ENCODE data around the gene TBC1D19. TPM values are rescaled to one million over a fixed set of nuclear protein-coding genes. Genes with fewer than 3 reads are reported as not detected.

Gene TBC1D19
- total RNA-seq, 1 experiment from 2014 or later: 2.2 TPM

GRCh38 chr4:26758899-26759298 lies 175.0 kb downstream of the TBC1D19 start:
- Histone ChIP-seq H3K36me3 (ENCODE audit: control insufficient read depth, insufficient read depth, low read length) (no peaks in the 10 kb centered on the region), H3K4me3 (ENCODE audit: low read depth in 2 of 2, low read length in 2 of 2) (no peak overlapping the region), H3K27me3 (ENCODE audit: control insufficient read depth, insufficient read depth, low read length) (no peaks in the 10 kb centered on the region), H3K27ac (ENCODE audit: low read length) (no peak overlapping the region), H3K9me3 (ENCODE audit: control insufficient read depth, insufficient read depth, low read depth, low read length) (no peaks in the 10 kb centered on the region), H3K4me1 (ENCODE audit: control insufficient read depth, insufficient read depth, low read length) (no peaks in the 10 kb centered on the region)
- DNase-seq (ENCODE audit: low read depth, low spot score): no peak
- CTCF ChIA-PET: no interaction called here
- in situ Hi-C loops (cut with HindIII; ENCODE audit: low pct_unique_long_range_greater_than_20kb, low sequenced_read_pairs): no loop called here
- intact Hi-C loops (cut with micrococcal nuclease; ENCODE audit: unreplicated experiment): no loop called here
- no peak for TF ChIP-seq POLR2AphosphoS5 (IDR thresholded peaks at IDR 0.05; ENCODE audit: low read depth, low read length)
- TF ChIP-seq SIN3A (IDR thresholded peaks at IDR 0.05; ENCODE audit: borderline replicate concordance, insufficient read depth, low read depth, low read length): no peak
- no peak for TF ChIP-seq TCF7L2 (IDR thresholded peaks at IDR 0.05; ENCODE audit: low read depth, low read length)
- POLR2A ChIA-PET: no interaction called here
- ATAC-seq: no peak
- no TSS peak for BruUV-seq (replicated peaks)

- no peak for DNase-seq (ENCODE audit: low read depth, low spot score)
- intact Hi-C loops (cut with micrococcal nuclease; ENCODE audit: unreplicated experiment) (no loop called here), in situ Hi-C loops (cut with HindIII; ENCODE audit: low pct_unique_long_range_greater_than_20kb, low sequenced_read_pairs) (no loop called here)
- POLR2A ChIA-PET: no interaction called here
- TF ChIP-seq SIN3A (IDR thresholded peaks at IDR 0.05; ENCODE audit: borderline replicate concordance, insufficient read depth, low read depth, low read length): no peak
- TF ChIP-seq POLR2AphosphoS5 (IDR thresholded peaks at IDR 0.05; ENCODE audit: low read depth, low read length): no peak
- TF ChIP-seq, protein P1, sequence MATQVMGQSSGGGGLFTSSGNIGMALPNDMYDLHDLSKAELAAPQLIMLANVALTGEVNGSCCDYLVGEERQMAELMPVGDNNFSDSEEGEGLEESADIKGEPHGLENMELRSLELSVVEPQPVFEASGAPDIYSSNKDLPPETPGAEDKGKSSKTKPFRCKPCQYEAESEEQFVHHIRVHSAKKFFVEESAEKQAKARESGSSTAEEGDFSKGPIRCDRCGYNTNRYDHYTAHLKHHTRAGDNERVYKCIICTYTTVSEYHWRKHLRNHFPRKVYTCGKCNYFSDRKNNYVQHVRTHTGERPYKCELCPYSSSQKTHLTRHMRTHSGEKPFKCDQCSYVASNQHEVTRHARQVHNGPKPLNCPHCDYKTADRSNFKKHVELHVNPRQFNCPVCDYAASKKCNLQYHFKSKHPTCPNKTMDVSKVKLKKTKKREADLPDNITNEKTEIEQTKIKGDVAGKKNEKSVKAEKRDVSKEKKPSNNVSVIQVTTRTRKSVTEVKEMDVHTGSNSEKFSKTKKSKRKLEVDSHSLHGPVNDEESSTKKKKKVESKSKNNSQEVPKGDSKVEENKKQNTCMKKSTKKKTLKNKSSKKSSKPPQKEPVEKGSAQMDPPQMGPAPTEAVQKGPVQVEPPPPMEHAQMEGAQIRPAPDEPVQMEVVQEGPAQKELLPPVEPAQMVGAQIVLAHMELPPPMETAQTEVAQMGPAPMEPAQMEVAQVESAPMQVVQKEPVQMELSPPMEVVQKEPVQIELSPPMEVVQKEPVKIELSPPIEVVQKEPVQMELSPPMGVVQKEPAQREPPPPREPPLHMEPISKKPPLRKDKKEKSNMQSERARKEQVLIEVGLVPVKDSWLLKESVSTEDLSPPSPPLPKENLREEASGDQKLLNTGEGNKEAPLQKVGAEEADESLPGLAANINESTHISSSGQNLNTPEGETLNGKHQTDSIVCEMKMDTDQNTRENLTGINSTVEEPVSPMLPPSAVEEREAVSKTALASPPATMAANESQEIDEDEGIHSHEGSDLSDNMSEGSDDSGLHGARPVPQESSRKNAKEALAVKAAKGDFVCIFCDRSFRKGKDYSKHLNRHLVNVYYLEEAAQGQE (IDR thresholded peaks at IDR 0.05; ENCODE audit: insufficient read depth in 1 of 2, low read depth in 2 of 2, low read length in 1 of 2): no peak
- TF ChIP-seq TCF7L2 (IDR thresholded peaks at IDR 0.05; ENCODE audit: low read depth, low read length): no peak
- TF ChIP-seq, protein P2, sequence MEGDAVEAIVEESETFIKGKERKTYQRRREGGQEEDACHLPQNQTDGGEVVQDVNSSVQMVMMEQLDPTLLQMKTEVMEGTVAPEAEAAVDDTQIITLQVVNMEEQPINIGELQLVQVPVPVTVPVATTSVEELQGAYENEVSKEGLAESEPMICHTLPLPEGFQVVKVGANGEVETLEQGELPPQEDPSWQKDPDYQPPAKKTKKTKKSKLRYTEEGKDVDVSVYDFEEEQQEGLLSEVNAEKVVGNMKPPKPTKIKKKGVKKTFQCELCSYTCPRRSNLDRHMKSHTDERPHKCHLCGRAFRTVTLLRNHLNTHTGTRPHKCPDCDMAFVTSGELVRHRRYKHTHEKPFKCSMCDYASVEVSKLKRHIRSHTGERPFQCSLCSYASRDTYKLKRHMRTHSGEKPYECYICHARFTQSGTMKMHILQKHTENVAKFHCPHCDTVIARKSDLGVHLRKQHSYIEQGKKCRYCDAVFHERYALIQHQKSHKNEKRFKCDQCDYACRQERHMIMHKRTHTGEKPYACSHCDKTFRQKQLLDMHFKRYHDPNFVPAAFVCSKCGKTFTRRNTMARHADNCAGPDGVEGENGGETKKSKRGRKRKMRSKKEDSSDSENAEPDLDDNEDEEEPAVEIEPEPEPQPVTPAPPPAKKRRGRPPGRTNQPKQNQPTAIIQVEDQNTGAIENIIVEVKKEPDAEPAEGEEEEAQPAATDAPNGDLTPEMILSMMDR (IDR thresholded peaks at IDR 0.05): no peak
- Histone ChIP-seq H3K27me3 (ENCODE audit: control insufficient read depth, insufficient read depth, low read length) (no peaks in the 10 kb centered on the region), H3K4me3 (ENCODE audit: low read depth in 2 of 2, low read length in 2 of 2) (no peak overlapping the region), H3K27ac (ENCODE audit: low read length) (no peak overlapping the region), H3K4me1 (ENCODE audit: control insufficient read depth, insufficient read depth, low read length) (no peaks in the 10 kb centered on the region), H3K9me3 (ENCODE audit: control insufficient read depth, insufficient read depth, low read depth, low read length) (no peaks in the 10 kb centered on the region), H3K36me3 (ENCODE audit: control insufficient read depth, insufficient read depth, low read length) (no peaks in the 10 kb centered on the region)
- no TSS peak for BruUV-seq (replicated peaks)
- CTCF ChIA-PET: no interaction called here
- no peak for ATAC-seq
These were observed 178.8 kb downstream of the TBC1D19 start for GRCh38 chr4:26762650-26763049.

- Histone ChIP-seq H3K27ac (ENCODE audit: low read length) (no peak overlapping the region), H3K36me3 (ENCODE audit: control insufficient read depth, insufficient read depth, low read length) (no peaks in the 10 kb centered on the region), H3K27me3 (ENCODE audit: control insufficient read depth, insufficient read depth, low read length) (no peaks in the 10 kb centered on the region), H3K4me3 (ENCODE audit: low read depth in 2 of 2, low read length in 2 of 2) (no peak overlapping the region), H3K4me1 (ENCODE audit: control insufficient read depth, insufficient read depth, low read length) (no peaks in the 10 kb centered on the region), H3K9me3 (ENCODE audit: control insufficient read depth, insufficient read depth, low read depth, low read length) (no peaks in the 10 kb centered on the region)
- ATAC-seq: no peak
- in situ Hi-C loops (cut with HindIII; ENCODE audit: low pct_unique_long_range_greater_than_20kb, low sequenced_read_pairs): no loop called here
- intact Hi-C loops (cut with micrococcal nuclease; ENCODE audit: unreplicated experiment): no loop called here
- ChIA-PET CTCF (no interaction called here), POLR2A (no interaction called here)
- no peak for DNase-seq (ENCODE audit: low read depth, low spot score)
- no peak for TF ChIP-seq POLR2AphosphoS5 (IDR thresholded peaks at IDR 0.05; ENCODE audit: low read depth, low read length)
- TF ChIP-seq, protein P1 (IDR thresholded peaks at IDR 0.05; ENCODE audit: insufficient read depth in 1 of 2, low read depth in 2 of 2, low read length in 1 of 2): no peak
- TF ChIP-seq SIN3A (IDR thresholded peaks at IDR 0.05; ENCODE audit: borderline replicate concordance, insufficient read depth, low read depth, low read length): no peak
- TF ChIP-seq, protein P2 (IDR thresholded peaks at IDR 0.05): no peak
- no peak for TF ChIP-seq TCF7L2 (IDR thresholded peaks at IDR 0.05; ENCODE audit: low read depth, low read length)
- no TSS peak for BruUV-seq (replicated peaks)
These were observed 179.2 kb downstream of the TBC1D19 start for GRCh38 chr4:26763063-26763462.

All from Panc1 (cell line).